Measurements from ENCODE around the gene CACNA2D3. TPM values are rescaled to one million over a fixed set of nuclear protein-coding genes. Genes with fewer than 3 reads are reported as not detected.

The CACNA2D3 gene
- total RNA-seq, 2 donors from 2014 or later: 0.97 TPM; not detected in 1

DNA sequence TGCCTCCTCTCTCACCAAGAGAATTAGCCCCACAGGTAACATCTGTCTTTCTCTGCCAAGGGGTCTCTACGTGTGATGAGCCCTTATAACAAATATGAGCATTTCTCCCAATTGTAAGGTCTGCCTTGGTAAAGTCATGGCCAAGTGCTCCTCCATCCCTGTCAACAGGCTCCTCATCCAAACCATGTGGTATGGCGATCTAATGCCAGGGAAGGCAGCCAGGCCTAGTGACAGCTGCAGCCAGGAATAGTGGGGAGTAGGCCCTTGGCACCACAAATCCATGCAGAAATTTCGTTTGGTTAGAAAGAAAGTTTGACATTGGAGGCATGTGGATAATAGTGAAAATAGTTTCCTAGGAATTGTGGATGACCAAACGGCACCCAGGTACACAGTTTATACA is 810.3 kb downstream of the CACNA2D3 start:
- Histone ChIP-seq H3K4me3 (ENCODE audit: low read length) (no peak overlapping the region), H3K36me3 (ENCODE audit: control insufficient read depth, insufficient read depth, low read length) (no peaks in the 10 kb centered on the region), H3K27ac (ENCODE audit: low read depth, low read length) (no peak overlapping the region), H3K9ac (ENCODE audit: extremely low read depth, low read length, poor library complexity, severe bottlenecking) (no peak overlapping the region), H3K4me1 (ENCODE audit: control insufficient read depth, insufficient read depth, low read length) (peaks cover 5% of the 10 kb centered on the region), H3K9me3 (ENCODE audit: control insufficient read depth, low read length) (no peaks in the 10 kb centered on the region), H3K27me3 (ENCODE audit: control insufficient read depth, insufficient read depth, low read length, poor library complexity, severe bottlenecking) (no peaks in the 10 kb centered on the region)
- Mint-ChIP-seq H3K4me1 (peaks cover 8% of the 10 kb centered on the region), H3K36me3 (ENCODE audit: low read depth) (no peaks in the 10 kb centered on the region), H3K27ac (no peak overlapping the region), H3K27me3 (ENCODE audit: insufficient read depth) (no peaks in the 10 kb centered on the region), H3K9me3 (no peaks in the 10 kb centered on the region), H3K4me3 (no peak overlapping the region)
- TF ChIP-seq, protein P1, sequence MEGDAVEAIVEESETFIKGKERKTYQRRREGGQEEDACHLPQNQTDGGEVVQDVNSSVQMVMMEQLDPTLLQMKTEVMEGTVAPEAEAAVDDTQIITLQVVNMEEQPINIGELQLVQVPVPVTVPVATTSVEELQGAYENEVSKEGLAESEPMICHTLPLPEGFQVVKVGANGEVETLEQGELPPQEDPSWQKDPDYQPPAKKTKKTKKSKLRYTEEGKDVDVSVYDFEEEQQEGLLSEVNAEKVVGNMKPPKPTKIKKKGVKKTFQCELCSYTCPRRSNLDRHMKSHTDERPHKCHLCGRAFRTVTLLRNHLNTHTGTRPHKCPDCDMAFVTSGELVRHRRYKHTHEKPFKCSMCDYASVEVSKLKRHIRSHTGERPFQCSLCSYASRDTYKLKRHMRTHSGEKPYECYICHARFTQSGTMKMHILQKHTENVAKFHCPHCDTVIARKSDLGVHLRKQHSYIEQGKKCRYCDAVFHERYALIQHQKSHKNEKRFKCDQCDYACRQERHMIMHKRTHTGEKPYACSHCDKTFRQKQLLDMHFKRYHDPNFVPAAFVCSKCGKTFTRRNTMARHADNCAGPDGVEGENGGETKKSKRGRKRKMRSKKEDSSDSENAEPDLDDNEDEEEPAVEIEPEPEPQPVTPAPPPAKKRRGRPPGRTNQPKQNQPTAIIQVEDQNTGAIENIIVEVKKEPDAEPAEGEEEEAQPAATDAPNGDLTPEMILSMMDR (conservative IDR thresholded peaks at IDR 0.05): no peak
- no peak for DNase-seq
- 75 to 90% methylated on average over 2 to 4 of the region's 4 CpGs for WGBS, 2 experiments (ENCODE audit: insufficient coverage in 1 of 2, insufficient read length in 1 of 2)

DNA sequence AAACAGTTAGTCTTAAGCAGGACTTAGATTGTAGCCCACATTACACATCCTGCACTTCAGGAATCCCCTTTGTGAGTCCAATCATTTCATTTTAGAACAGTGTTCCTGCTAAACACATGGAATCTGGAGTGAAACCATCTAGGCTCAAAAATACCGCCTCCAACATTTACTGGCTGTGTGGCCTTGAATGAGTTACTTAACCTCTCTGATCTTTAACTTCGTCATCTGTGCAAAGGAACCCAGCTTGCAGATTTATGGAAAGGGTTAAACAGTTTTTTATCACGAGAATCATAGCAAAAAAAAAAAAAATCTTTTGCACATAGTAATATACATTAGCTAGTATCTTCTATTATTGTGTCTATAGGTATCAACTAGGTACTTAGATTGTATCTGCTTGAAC is 813.5 kb downstream of the CACNA2D3 start:
- H3K4me3 Mint-ChIP-seq: no peak overlapping the region
- H3K4me1 Mint-ChIP-seq: peaks cover 8% of the 10 kb centered on the region
- H3K27ac ChIP-seq (ENCODE audit: low read depth, low read length): no peak overlapping the region
- no peak overlapping the region for H3K9ac ChIP-seq (ENCODE audit: extremely low read depth, low read length, poor library complexity, severe bottlenecking)
- H3K4me1 ChIP-seq (ENCODE audit: control insufficient read depth, insufficient read depth, low read length): no peaks in the 10 kb centered on the region
- H3K27ac Mint-ChIP-seq: no peak overlapping the region
- TF ChIP-seq, protein P1 (conservative IDR thresholded peaks at IDR 0.05): no peak
- no peaks in the 10 kb centered on the region for H3K36me3 ChIP-seq (ENCODE audit: control insufficient read depth, insufficient read depth, low read length)
- no peak overlapping the region for H3K4me3 ChIP-seq (ENCODE audit: low read length)
- H3K9me3 ChIP-seq (ENCODE audit: control insufficient read depth, low read length): no peaks in the 10 kb centered on the region
- no peak for DNase-seq
- H3K27me3 ChIP-seq (ENCODE audit: control insufficient read depth, insufficient read depth, low read length, poor library complexity, severe bottlenecking): no peaks in the 10 kb centered on the region
- no peaks in the 10 kb centered on the region for H3K27me3 Mint-ChIP-seq (ENCODE audit: insufficient read depth)
- H3K9me3 Mint-ChIP-seq: no peaks in the 10 kb centered on the region
- WGBS, 2 experiments (ENCODE audit: insufficient coverage in 1 of 2, insufficient read length in 1 of 2): 89% methylated on average over 1 to 3 of the region's 3 CpGs
- H3K36me3 Mint-ChIP-seq (ENCODE audit: low read depth): no peaks in the 10 kb centered on the region

DNA sequence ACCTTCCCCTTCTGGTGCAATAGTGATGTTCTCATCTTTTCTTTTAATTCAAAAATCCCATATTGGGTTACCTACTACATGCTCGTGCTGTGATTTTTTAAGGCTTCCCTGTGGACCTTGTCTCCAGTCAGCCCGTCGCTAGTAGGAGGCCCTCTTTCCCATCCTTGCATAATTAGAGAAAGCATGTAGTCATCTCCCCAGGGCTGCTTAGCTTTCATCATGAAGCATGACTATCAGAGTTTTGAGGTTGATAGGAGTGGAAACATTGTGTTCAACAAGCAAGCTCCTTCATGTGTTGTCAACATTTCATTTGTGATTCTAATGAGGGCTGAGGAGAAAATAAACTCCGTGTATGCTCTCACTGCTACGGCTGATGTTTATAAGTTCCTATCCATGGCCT is 814.2 kb downstream of the CACNA2D3 start:
- Histone ChIP-seq H3K4me1 (ENCODE audit: control insufficient read depth, insufficient read depth, low read length) (no peaks in the 10 kb centered on the region), H3K9me3 (ENCODE audit: control insufficient read depth, low read length) (no peaks in the 10 kb centered on the region), H3K4me3 (ENCODE audit: low read length) (no peak overlapping the region), H3K27ac (ENCODE audit: low read depth, low read length) (no peak overlapping the region), H3K27me3 (ENCODE audit: control insufficient read depth, insufficient read depth, low read length, poor library complexity, severe bottlenecking) (no peaks in the 10 kb centered on the region), H3K36me3 (ENCODE audit: control insufficient read depth, insufficient read depth, low read length) (no peaks in the 10 kb centered on the region), H3K9ac (ENCODE audit: extremely low read depth, low read length, poor library complexity, severe bottlenecking) (no peak overlapping the region)
- Mint-ChIP-seq H3K4me1 (peaks cover 6% of the 10 kb centered on the region), H3K27ac (no peak overlapping the region), H3K9me3 (no peaks in the 10 kb centered on the region), H3K27me3 (ENCODE audit: insufficient read depth) (no peaks in the 10 kb centered on the region), H3K36me3 (ENCODE audit: low read depth) (no peaks in the 10 kb centered on the region), H3K4me3 (no peak overlapping the region)
- DNase-seq: no peak
- 68 to 81% methylated on average over 3 to 5 of the region's 5 CpGs for WGBS, 2 experiments (ENCODE audit: insufficient coverage in 1 of 2, insufficient read length in 1 of 2)
- TF ChIP-seq, protein P1 (conservative IDR thresholded peaks at IDR 0.05): no peak

Measured in endodermal cell (in vitro differentiated cells).